GM18870 (cell line): Measurements from ENCODE around the gene EMC1.
"Not testable (repeated sequence)": the region's sequence is repeated elsewhere in the genome, so short reads cannot be mapped to it uniquely, and the experiment has no call there.

Experiments used
- ATAC-seq: cut with Tn5 transposase; IDR thresholded peaks from one replicate; pipeline ENCODE4 v1.9.1; 2021; ENCODE audit warnings: moderate library complexity; ENCODE audit not compliant: unreplicated experiment

EMC1 gene

GRCh38 chr1:19220080-19220846 lies 31.1 kb downstream of the EMC1 start:
- no peak for ATAC-seq

- no peak for ATAC-seq
Measured at GRCh38 chr1:19219451-19219850, 31.9 kb downstream of the EMC1 start.

GRCh38 chr1:19216585-19216984 lies 34.7 kb downstream of the EMC1 start:
- ATAC-seq, result not testable (repeated sequence)

- no peak for ATAC-seq
Measured at GRCh38 chr1:19213580-19213979, 37.7 kb downstream of the EMC1 start.

- no peak for ATAC-seq
Measured at GRCh38 chr1:19212167-19212566, 39.2 kb downstream of the EMC1 start.

GRCh38 chr1:19210772-19211549 lies 40.4 kb downstream of the EMC1 start:
- no peak for ATAC-seq

GRCh38 chr1:19209990-19210771 lies 41.1 kb downstream of the EMC1 start, which contains the start of gene UBR4:
TSS of gene UBR4 (minus strand) at chr1:19210266. CDS start at chr1:19210248, 18 bp downstream.
- peak; percentile 64 for ATAC-seq

GRCh38 chr1:19209439-19209989 lies 41.8 kb downstream of the EMC1 start:
- ATAC-seq, result peak; percentile 36

GRCh38 chr1:19208710-19209438 lies 42.5 kb downstream of the EMC1 start:
- no peak for ATAC-seq

- ATAC-seq, result no peak
Measured at GRCh38 chr1:19206947-19207346, 44.4 kb downstream of the EMC1 start.

- no peak for ATAC-seq
Measured at GRCh38 chr1:19205845-19206244, 45.5 kb downstream of the EMC1 start.

- ATAC-seq, result no peak
Measured at GRCh38 chr1:19205403-19205802, 45.9 kb downstream of the EMC1 start.

GRCh38 chr1:19204446-19205266 lies 46.7 kb downstream of the EMC1 start:
- no peak for ATAC-seq

- ATAC-seq, result no peak
Measured at GRCh38 chr1:19203440-19203839, 47.9 kb downstream of the EMC1 start.

- ATAC-seq, result no peak
Measured at GRCh38 chr1:19202396-19202795, 48.9 kb downstream of the EMC1 start.

GRCh38 chr1:19199969-19200604 lies 51.2 kb downstream of the EMC1 start:
- ATAC-seq, result no peak

- no peak for ATAC-seq
Measured at GRCh38 chr1:19199329-19199968, 51.9 kb downstream of the EMC1 start.

- no peak for ATAC-seq
Measured at GRCh38 chr1:19198820-19199219, 52.5 kb downstream of the EMC1 start.

- ATAC-seq, result no peak
Measured at GRCh38 chr1:19197845-19198244, 53.5 kb downstream of the EMC1 start.
